A673 (cell line): Measurements from ENCODE around the gene TRPC1. TPM values are rescaled to one million over a fixed set of nuclear protein-coding genes. Genes with fewer than 3 reads are reported as not detected.

Source experiments
- BruUV-seq: library from RNA; stranded (reverse); fragments of 400-500 nt; replicated peaks from 2 replicates; lab custom pipeline; 2021; lab: Mats Ljungman, UMichigan
- CTCF ChIA-PET: fragments of 300-600 bp; sonication (Branson Sonifier 250); formaldehyde crosslinking; loops from one replicate; lab custom pipeline; 2022; ENCODE audit warnings: antibody characterized with exemption; lab: Charles Lee
- POLR2A ChIA-PET: fragments of 300-600 bp; sonication (Branson Sonifier 250); formaldehyde crosslinking; loops from one replicate; lab custom pipeline; 2022; ENCODE audit warnings: antibody characterized with exemption; ENCODE audit not compliant: low non-redundant PET; lab: Charles Lee
- DNase-seq: peaks from one replicate; pipeline ENCODE4 v3.0.0-alpha.2; 2015; ENCODE audit warnings: low spot score
- H3K27ac ChIP-seq: fragments of 200-600 bp; sonication (generic); 2 replicates; pipeline ENCODE4 v1.5.1; 2016; ENCODE audit warnings: mixed run types, low read depth, mild to moderate bottlenecking, mixed read lengths, antibody characterized with exemption, low read length; ENCODE audit not compliant: poor library complexity, severe bottlenecking
- H3K27me3 ChIP-seq: fragments of 200-600 bp; sonication (generic); replicated peaks from 2 replicates; pipeline ENCODE4 v1.6.1; 2017; ENCODE audit warnings: mixed run types, low read depth, mild to moderate bottlenecking, mixed read lengths, antibody characterized with exemption, low read length; ENCODE audit not compliant: insufficient read depth, poor library complexity
- H3K36me3 ChIP-seq: fragments of 200-600 bp; sonication (generic); 2 replicates; pipeline ENCODE4 v1.6.1; 2016; ENCODE audit warnings: mixed run types, mild to moderate bottlenecking, mixed read lengths, antibody characterized with exemption, low read length; ENCODE audit not compliant: insufficient read depth, poor library complexity, severe bottlenecking
- H3K4me1 ChIP-seq: fragments of 200-600 bp; sonication (generic); 2 replicates; pipeline ENCODE4 v1.6.1; 2017; ENCODE audit warnings: mixed run types, mild to moderate bottlenecking, mixed read lengths, antibody characterized with exemption, low read length; ENCODE audit not compliant: insufficient read depth, poor library complexity, severe bottlenecking
- H3K4me3 ChIP-seq: fragments of 200-600 bp; sonication (generic); 2 replicates; pipeline ENCODE4 v1.5.1; 2016; ENCODE audit warnings: low read depth, mixed run types, mild to moderate bottlenecking, mixed read lengths, low read length; ENCODE audit not compliant: poor library complexity, severe bottlenecking
- H3K9me3 ChIP-seq: fragments of 200-600 bp; sonication (generic); 2 replicates; pipeline ENCODE4 v1.6.1; 2016; ENCODE audit warnings: mixed run types, low read depth, mild to moderate bottlenecking, mixed read lengths, antibody characterized with exemption, low read length; ENCODE audit not compliant: poor library complexity, severe bottlenecking
- EZH2 ChIP-seq: fragments of 200-600 bp; sonication (generic); IDR thresholded peaks from 2 replicates; pipeline ENCODE4 v1.6.1; 2017; ENCODE audit warnings: borderline replicate concordance, low read depth, mild to moderate bottlenecking, mixed read lengths, antibody characterized with exemption, low read length; ENCODE audit not compliant: poor library complexity, severe bottlenecking
- intact Hi-C: fragments of 100-400 bp; cut with micrococcal nuclease; formaldehyde crosslinking; loops from one replicate; pipeline ENCODE4 v1.10.0; 2022; ENCODE audit not compliant: unreplicated experiment
- total RNA-seq: library from RNA; stranded (reverse); gene quantifications from 2 replicates; pipeline ENCODE4 v1.2.3, GENCODE V29; 2021
- TF ChIP-seq, protein P1 (sequence below): fragments of 300-800, 200-600 bp; sonication (generic); conservative IDR thresholded peaks from 2 replicates; pipeline ENCODE4 v1.5.1; 2017; ENCODE audit warnings: low read depth, mild to moderate bottlenecking, antibody characterized with exemption, low read length, moderate library complexity, mixed read lengths

The TRPC1 gene
- total RNA-seq, 1 experiment from 2014 or later, result 0.88 TPM

DNA sequence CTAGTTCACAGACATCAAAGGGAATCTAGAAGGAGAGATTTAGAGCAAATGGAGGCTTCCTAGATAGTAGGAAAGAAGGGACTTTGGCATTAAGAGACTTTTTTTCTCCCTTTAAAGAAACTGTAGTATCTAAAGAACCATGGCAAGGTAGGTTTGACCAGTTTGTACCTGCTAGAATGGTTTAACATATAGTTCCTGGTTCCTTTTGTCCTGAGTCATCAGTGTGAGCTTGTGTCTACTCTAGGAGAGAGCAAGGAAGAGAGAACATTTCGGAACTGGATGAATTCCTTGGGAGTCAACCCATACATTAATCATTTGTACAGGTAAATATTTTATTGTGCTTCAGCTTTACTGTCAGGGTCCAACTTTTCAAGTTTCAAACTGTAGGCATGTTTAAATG, 29.6 kb upstream of the TRPC1 start:
- no peaks in the 10 kb centered on the region for H3K4me1 ChIP-seq
- H3K4me3 ChIP-seq, result no peak overlapping the region
- H3K27me3 ChIP-seq, result no peaks in the 10 kb centered on the region
- H3K36me3 ChIP-seq, result no peaks in the 10 kb centered on the region
- DNase-seq, result no peak
- TF ChIP-seq EZH2, result no peak
- TF ChIP-seq, protein P1, sequence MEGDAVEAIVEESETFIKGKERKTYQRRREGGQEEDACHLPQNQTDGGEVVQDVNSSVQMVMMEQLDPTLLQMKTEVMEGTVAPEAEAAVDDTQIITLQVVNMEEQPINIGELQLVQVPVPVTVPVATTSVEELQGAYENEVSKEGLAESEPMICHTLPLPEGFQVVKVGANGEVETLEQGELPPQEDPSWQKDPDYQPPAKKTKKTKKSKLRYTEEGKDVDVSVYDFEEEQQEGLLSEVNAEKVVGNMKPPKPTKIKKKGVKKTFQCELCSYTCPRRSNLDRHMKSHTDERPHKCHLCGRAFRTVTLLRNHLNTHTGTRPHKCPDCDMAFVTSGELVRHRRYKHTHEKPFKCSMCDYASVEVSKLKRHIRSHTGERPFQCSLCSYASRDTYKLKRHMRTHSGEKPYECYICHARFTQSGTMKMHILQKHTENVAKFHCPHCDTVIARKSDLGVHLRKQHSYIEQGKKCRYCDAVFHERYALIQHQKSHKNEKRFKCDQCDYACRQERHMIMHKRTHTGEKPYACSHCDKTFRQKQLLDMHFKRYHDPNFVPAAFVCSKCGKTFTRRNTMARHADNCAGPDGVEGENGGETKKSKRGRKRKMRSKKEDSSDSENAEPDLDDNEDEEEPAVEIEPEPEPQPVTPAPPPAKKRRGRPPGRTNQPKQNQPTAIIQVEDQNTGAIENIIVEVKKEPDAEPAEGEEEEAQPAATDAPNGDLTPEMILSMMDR, result no peak
- no peaks in the 10 kb centered on the region for H3K9me3 ChIP-seq
- ChIA-PET CTCF (no interaction called here), POLR2A (no interaction called here)
- no peak overlapping the region for H3K27ac ChIP-seq
- intact Hi-C loops, result no loop called here
- BruUV-seq, result no TSS peak

DNA sequence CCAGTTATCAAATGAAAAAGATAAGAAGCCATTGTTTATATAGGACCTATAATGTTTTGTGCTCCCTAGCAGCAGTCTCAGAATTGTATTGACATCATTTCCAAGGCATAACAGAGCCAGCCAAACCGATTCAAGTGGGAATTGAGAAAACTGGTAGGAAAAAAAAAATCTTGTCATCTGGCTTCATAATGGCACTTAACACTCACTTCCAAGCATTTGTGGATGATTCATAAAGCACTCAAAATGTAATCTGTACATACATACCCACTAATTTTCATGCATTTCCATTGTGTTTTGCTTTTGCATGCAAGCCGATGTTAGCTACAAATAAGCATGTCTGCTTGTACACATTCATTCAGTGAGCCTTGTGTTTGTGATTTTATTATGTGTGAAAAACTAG, 18.6 kb upstream of the TRPC1 start:
- Histone ChIP-seq H3K4me1 (no peaks in the 10 kb centered on the region), H3K4me3 (no peak overlapping the region), H3K27me3 (no peaks in the 10 kb centered on the region), H3K27ac (no peak overlapping the region), H3K36me3 (no peaks in the 10 kb centered on the region), H3K9me3 (no peaks in the 10 kb centered on the region)
- ChIA-PET CTCF (no interaction called here), POLR2A (interaction anchor here (0.6 kb wide), 2 partner anchors 28 to 68 kb away, joined by 3 read pairs; no protein-coding TSS in a partner anchor)
- BruUV-seq, result no TSS peak
- intact Hi-C loops, result no loop called here
- no peak for DNase-seq
- TF ChIP-seq EZH2, result no peak
- TF ChIP-seq, protein P1, result no peak

DNA sequence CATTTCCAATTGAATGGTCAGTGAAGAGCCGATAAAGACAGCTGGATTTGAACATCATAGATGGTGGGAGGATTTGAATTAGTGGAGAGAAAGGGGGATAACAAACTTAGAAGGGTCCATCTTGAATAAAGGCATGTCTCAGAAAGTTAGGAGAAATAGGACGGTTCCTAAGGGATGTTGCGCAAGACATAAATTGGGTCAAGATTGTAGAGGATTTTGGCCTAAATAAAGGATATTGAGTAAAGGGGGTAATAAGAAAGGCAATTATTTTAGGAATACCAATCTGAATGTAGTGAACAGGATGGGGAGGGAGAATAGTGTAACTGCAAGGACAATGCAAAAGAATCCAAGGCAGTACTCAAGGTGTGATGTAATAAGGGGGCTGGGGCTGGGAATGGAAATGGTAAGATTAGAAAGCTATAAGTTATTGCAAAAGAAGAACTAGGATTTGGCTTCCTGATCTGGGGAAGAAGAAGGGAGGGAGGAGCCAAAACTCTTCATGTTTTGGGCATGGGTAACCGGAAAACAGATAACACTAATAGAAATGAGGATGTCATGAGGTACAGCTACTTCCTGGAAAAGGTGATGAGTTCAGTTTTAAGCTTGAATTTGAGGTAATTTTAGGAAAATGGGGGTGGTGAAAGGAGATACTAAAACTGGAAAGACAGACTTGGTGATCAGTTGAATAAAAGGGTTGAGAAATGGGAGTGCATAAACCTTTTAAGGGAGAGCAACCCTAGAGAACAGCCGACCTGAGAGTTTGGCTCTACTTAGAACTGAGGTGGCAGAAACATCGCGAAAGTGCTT, 17.3 kb upstream of the TRPC1 start:
- DNase-seq, result no peak
- no peak for TF ChIP-seq EZH2
- TF ChIP-seq, protein P1, result no peak
- H3K27ac ChIP-seq, result no peak overlapping the region
- no peak overlapping the region for H3K4me3 ChIP-seq
- CTCF ChIA-PET, result no interaction called here
- H3K9me3 ChIP-seq, result no peaks in the 10 kb centered on the region
- no peaks in the 10 kb centered on the region for H3K36me3 ChIP-seq
- H3K27me3 ChIP-seq, result no peaks in the 10 kb centered on the region
- intact Hi-C loops, result no loop called here
- BruUV-seq, result no TSS peak
- POLR2A ChIA-PET, result no interaction called here
- H3K4me1 ChIP-seq, result no peaks in the 10 kb centered on the region
